Heart right ventricle (tissue), 16 donors: ENCODE results near the gene N4BP2L2. TPM values are rescaled to one million over a fixed set of nuclear protein-coding genes. Genes with fewer than 3 reads are reported as not detected.

Source experiments
- ATAC-seq, 8 donors: fragments of 200-7000 bp; cut with Tn5 transposase; one replicate each; pipeline ENCODE4 v1.9.1; 2020; ENCODE audit warnings: mild to moderate bottlenecking in 8 of 8, moderate library complexity in 8 of 8, moderate number of reproducible peaks in 1 of 8
- DNase-seq, 2 donors: peaks; one replicate each; pipeline ENCODE4 v3.0.0-alpha.2; 2020
- H3K27ac ChIP-seq, 10 donors: fragments of 200-600 bp; sonication (generic) in 2 of 10; one replicate each; pipeline versions ENCODE4 v1.5.0 to v1.8.0; 2020 to 2022; ENCODE audit warnings: mild to moderate bottlenecking in 3 of 10
- H3K27me3 ChIP-seq, 7 donors: fragments of 200-600 bp; one replicate each; pipeline ENCODE4 v1.8.0; 2021 to 2022; ENCODE audit warnings: mild to moderate bottlenecking in 2 of 7
- H3K36me3 ChIP-seq, 9 donors: fragments of 200-600 bp; sonication (generic) in 1 of 9; one replicate each; pipeline versions ENCODE4 v1.5.0 to v1.8.0; 2020 to 2022; ENCODE audit warnings: mild to moderate bottlenecking in 2 of 9
- H3K4me1 ChIP-seq, 9 donors: fragments of 200-600 bp; sonication (generic) in 1 of 9; one replicate each; pipeline versions ENCODE4 v1.5.0 to v1.8.0; 2020 to 2022; ENCODE audit warnings: mild to moderate bottlenecking in 4 of 9
- H3K4me3 ChIP-seq, 10 donors: fragments of 200-600 bp; sonication (generic) in 2 of 10; one replicate each; pipeline versions ENCODE4 v1.5.0 to v1.8.0; 2020 to 2022; ENCODE audit warnings: mild to moderate bottlenecking in 7 of 10, moderate library complexity in 2 of 10
- H3K9me3 ChIP-seq, 11 donors: fragments of 200-600 bp in 10 of 11; sonication (generic) in 2 of 11; one replicate each; pipeline versions ENCODE4 v1.5.0 to v1.8.0; 2013 to 2022; ENCODE audit warnings: mild to moderate bottlenecking in 2 of 11, control low read depth in 1 of 11, moderate library complexity in 1 of 11
- WGBS, 2 donors: extraction: QIAGEN DNeasy Blood & Tissue Kit; methylation state at CpG; one replicate each; pipeline ENCODE4 v1.1.7; 2013; ENCODE audit warnings: inconsistent platforms in 1 of 2; 5-methylcytosine and 5-hydroxymethylcytosine counted together
- intact Hi-C, 10 donors: fragments of 100-400 bp; cut with DNase I; formaldehyde crosslinking; loops; one replicate each; pipeline versions ENCODE4 v1.11.1 to v1.14.2; 2022
- polyA plus RNA-seq, 2 donors: library from polyadenylated mRNA; stranded (reverse); fragments of 200-250 nt; gene quantifications; one replicate each; pipeline ENCODE4 v1.2.3, GENCODE V29; 2013
- total RNA-seq, 10 donors: library from RNA; stranded (reverse); fragmentation: NEBNext Ultra II Directional in 3 of 10; extraction: Animal tissue kit (Norgen Biotek cat#: 25700) in 3 of 10; gene quantifications; one replicate each; pipeline versions ENCODE4 v1.2.1 to v1.2.4, GENCODE V29; 2021 to 2023
- TF ChIP-seq, protein P1 (sequence below), 9 donors: fragments of 200-600 bp; sonication (generic) in 2 of 9; IDR thresholded peaks; one replicate each; pipeline versions ENCODE4 v1.5.0 to v1.8.0; 2021 to 2022; ENCODE audit warnings: antibody characterized with exemption in 9 of 9, mild to moderate bottlenecking in 5 of 9, moderate library complexity in 1 of 9
- donor health status: Arrhythmogenic right ventricular cardiomyopathy.
- donor health status: ischemic (EF 13 %, LVEDD 7.1; RV severe dilation, severe dysfunction).
- donor health status: healthy with polysubstance abuse.
- donor health status: DM: no; HTN: yes; CAD: no.
- donor health status: DM: no; HTN: no; CAD: no.
- donor health status: ischemic (EF 25% LVEDD 6.9; RV normal size, moderate dysfunction).
- donor health status: ischemic (EF 25% LVEDD 5.7; RV mildly dilated, moderate dysfunction).
- donor health status: healthy.
- donor health status: DM: yes; HTN: yes; CAD: no.
- donor health status: Ischemic cardiomyopathy.
- donor health status: ischemic (EF 35%, LVEDD 5.7; RV mildly dilated, moderate dysfunction).
- donor health status: nonischemic (EF 11% LVEDD 7.7; RV severe dilation, severe dysfunction).
- donor health status: DM: yes; HTN: yes; CAD: no.
- donor health status: PGD.
- donor health status: ischemic (EF 29% LVEDD 5.4; RV normal size, mild dysfunction).
- donor health status: nonischemic (EF 23%, LVEDD 6.1; RV moderate dilation, normal function).

Gene N4BP2L2
- total and polyA plus RNA-seq, 12 donors, result 28.2 to 162 (median 132) TPM

- peak within 1 kb of the TSS; percentile 55 to 90 (median 82) for H3K4me3 ChIP-seq
- peaks cover 0 to 42% (median 28%) of the 10 kb centered on the region in 9 donors for H3K4me1 ChIP-seq
- no peaks in the 10 kb centered on the region for H3K36me3 ChIP-seq
- WGBS, 2 donors, result 0 to 1% methylated on average over 52 to 90 of the region's 97 CpGs
- DNase-seq, result peak; percentile 96
- intact Hi-C loops, result loop anchor here (1.0 to 10.0 kb wide), 16 partner anchors 51 to 1139 kb away; partner anchors contain the start of genes KL (in 3 of the 10) and STARD13 (in 1 of the 10)
- no peaks in the 10 kb centered on the region for H3K27me3 ChIP-seq
- ATAC-seq, result peak; percentile 97 to 99 (median 98)
- TF ChIP-seq, protein P1, sequence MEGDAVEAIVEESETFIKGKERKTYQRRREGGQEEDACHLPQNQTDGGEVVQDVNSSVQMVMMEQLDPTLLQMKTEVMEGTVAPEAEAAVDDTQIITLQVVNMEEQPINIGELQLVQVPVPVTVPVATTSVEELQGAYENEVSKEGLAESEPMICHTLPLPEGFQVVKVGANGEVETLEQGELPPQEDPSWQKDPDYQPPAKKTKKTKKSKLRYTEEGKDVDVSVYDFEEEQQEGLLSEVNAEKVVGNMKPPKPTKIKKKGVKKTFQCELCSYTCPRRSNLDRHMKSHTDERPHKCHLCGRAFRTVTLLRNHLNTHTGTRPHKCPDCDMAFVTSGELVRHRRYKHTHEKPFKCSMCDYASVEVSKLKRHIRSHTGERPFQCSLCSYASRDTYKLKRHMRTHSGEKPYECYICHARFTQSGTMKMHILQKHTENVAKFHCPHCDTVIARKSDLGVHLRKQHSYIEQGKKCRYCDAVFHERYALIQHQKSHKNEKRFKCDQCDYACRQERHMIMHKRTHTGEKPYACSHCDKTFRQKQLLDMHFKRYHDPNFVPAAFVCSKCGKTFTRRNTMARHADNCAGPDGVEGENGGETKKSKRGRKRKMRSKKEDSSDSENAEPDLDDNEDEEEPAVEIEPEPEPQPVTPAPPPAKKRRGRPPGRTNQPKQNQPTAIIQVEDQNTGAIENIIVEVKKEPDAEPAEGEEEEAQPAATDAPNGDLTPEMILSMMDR (IDR thresholded peaks at IDR 0.05), result peak; percentile 79 to 99 (median 94)
- H3K27ac ChIP-seq, result peak within 1 kb of the TSS; percentile 90 to 96 (median 93)
- no peaks in the 10 kb centered on the region for H3K9me3 ChIP-seq
Measured at GRCh38 chr13:32586080-32586900, 47.7 kb upstream of the N4BP2L2 start, which contains the start of gene PDS5B. PDS5B (plus strand) TSS chr13:32586452; CDS start chr13:32648773, 62,321 bp downstream.

DNA sequence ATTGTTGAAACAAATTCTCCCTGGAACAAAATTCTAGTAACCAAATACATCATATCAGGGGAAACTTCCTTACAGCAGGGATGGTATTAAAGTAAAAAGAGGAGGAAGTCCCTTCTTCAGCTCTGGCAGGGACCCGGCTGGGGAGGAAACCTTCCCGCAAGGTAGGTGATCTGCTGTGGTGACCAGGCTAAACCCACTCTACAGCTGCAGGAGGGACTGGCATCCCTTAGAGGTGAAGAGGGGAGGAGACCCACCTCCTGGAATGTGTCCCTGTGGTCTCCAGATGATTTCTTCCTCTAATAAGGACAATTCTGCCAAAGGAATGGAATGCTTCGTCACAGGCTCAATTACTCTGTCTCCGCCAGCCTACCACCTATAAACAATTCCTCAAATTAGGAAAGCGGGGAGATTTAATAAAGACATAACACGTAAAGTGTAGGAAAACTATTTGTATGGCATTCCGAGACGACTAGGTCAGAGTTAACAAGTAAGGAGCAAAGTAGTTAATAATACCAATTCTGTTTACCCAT lies 47.0 kb upstream of the N4BP2L2 start:
- intact Hi-C loops, result loop anchor here (1.0 to 10.0 kb wide), 16 partner anchors 52 to 1139 kb away; partner anchors contain the start of genes KL (in 3 of the 10) and STARD13 (in 1 of the 10)
- Histone ChIP-seq H3K9me3 (no peaks in the 10 kb centered on the region), H3K27ac (peak overlapping the region; percentile 3 to 96 (median 90)), H3K4me1 (peaks cover 0 to 36% (median 28%) of the 10 kb centered on the region in 9 donors), H3K36me3 (no peaks in the 10 kb centered on the region), H3K4me3 (peak overlapping the region; percentile 33 to 90 (median 74)), H3K27me3 (no peaks in the 10 kb centered on the region)
- DNase-seq, result no peak
- ATAC-seq, result peak in 1 of 8 donors; percentile 1
- TF ChIP-seq, protein P1 (IDR thresholded peaks at IDR 0.05), result no peak
- WGBS, 2 donors, result 11 to 17% methylated on average over 8 of the region's 8 CpGs

GRCh38 chr13:32582991-32583390 lies 44.4 kb upstream of the N4BP2L2 start:
- TF ChIP-seq, protein P1 (IDR thresholded peaks at IDR 0.05), result no peak
- Histone ChIP-seq H3K36me3 (no peaks in the 10 kb centered on the region), H3K9me3 (peaks cover 0 to 6% (median 0%) of the 10 kb centered on the region in 11 donors), H3K27me3 (no peaks in the 10 kb centered on the region), H3K27ac (no peak overlapping the region), H3K4me3 (no peak overlapping the region), H3K4me1 (peaks cover 0 to 10% (median 6%) of the 10 kb centered on the region in 9 donors)
- DNase-seq (no peak), ATAC-seq (no peak)
- intact Hi-C loops, result loop anchor here in 7 of 10 donors (2.0 to 10.0 kb wide), 5 partner anchors 201 to 1142 kb away; no protein-coding TSS in a partner anchor
- WGBS, 2 donors, result 86 to 94% methylated on average over 2 of the region's 2 CpGs

GRCh38 chr13:32582281-32582680 lies 43.7 kb upstream of the N4BP2L2 start:
- intact Hi-C loops, result loop anchor here in 7 of 10 donors (2.0 to 10.0 kb wide), 5 partner anchors 200 to 1143 kb away; no protein-coding TSS in a partner anchor
- ATAC-seq, result no peak
- 65 to 66% methylated on average over 2 of the region's 2 CpGs for WGBS, 2 donors
- Histone ChIP-seq H3K27ac (no peak overlapping the region), H3K9me3 (peaks cover 0 to 14% (median 0%) of the 10 kb centered on the region in 11 donors), H3K36me3 (no peaks in the 10 kb centered on the region), H3K4me3 (no peak overlapping the region), H3K4me1 (peaks cover 0 to 7% (median 5%) of the 10 kb centered on the region in 9 donors), H3K27me3 (no peaks in the 10 kb centered on the region)
- no peak for DNase-seq
- TF ChIP-seq, protein P1 (IDR thresholded peaks at IDR 0.05), result no peak
